Measurements from ENCODE around the gene MTOR.

GRCh38 chr1:11233208-11233607 lies 29.1 kb downstream of the MTOR start:
- TF ChIP-seq CTCF (conservative IDR thresholded peaks at IDR 0.05; ENCODE audit: low read depth, low read length) (no peak), EZH2 (IDR thresholded peaks at IDR 0.05; ENCODE audit: low read length, unreplicated experiment) (no peak)
